ENCODE data around the gene CDHR1. TPM values are rescaled to one million over a fixed set of nuclear protein-coding genes. Genes with fewer than 3 reads are reported as not detected.

Gene CDHR1
- total RNA-seq, 1 experiment from 2014 or later: 5.0 TPM

DNA sequence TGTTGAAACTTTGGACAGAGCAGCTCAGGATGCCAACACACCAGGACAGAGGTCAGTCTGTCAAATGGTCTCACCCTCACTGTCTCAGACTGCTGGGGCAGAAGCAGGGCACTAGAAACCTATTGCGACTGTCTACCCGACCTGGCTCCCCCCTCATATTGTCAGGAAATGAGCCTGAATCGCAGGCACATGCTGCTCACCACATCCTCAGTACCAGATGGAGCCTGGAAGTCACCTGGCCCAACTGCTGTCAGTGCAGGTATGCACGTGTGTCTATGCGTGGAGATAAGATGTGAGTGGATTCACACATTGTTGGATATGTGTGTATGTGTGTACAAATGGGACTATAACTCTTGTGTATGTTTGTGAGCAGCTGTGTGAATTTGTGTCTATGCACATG lies 3.2 kb upstream of the CDHR1 start:
- POLR2A ChIA-PET: no interaction called here
- DNase-seq (ENCODE audit: low spot score) (no peak), ATAC-seq (no peak)
- H3K27me3 Mint-ChIP-seq (ENCODE audit: low read depth): peaks cover 41% of the 10 kb centered on the region
- TF ChIP-seq CREM (CRISPR knock-in tag; IDR thresholded peaks at IDR 0.05) (no peak), HMGA2 (CRISPR knock-in tag; IDR thresholded peaks at IDR 0.05) (no peak), ELF4 (CRISPR knock-in tag; IDR thresholded peaks at IDR 0.05; ENCODE audit: low read depth) (no peak), RELA (CRISPR knock-in tag; IDR thresholded peaks at IDR 0.05; ENCODE audit: borderline replicate concordance) (no peak)
- TF ChIP-seq, protein P1, sequence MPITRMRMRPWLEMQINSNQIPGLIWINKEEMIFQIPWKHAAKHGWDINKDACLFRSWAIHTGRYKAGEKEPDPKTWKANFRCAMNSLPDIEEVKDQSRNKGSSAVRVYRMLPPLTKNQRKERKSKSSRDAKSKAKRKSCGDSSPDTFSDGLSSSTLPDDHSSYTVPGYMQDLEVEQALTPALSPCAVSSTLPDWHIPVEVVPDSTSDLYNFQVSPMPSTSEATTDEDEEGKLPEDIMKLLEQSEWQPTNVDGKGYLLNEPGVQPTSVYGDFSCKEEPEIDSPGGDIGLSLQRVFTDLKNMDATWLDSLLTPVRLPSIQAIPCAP (CRISPR knock-in tag; IDR thresholded peaks at IDR 0.05): no peak
- H3K27ac Mint-ChIP-seq: no peak overlapping the region
- H3K36me3 Mint-ChIP-seq: no peaks in the 10 kb centered on the region
- CTCF ChIA-PET: interaction anchor here (1.3 kb wide), 1 partner anchor 43 kb away, joined by 5 read pairs; no protein-coding TSS in a partner anchor
- H3K4me3 Mint-ChIP-seq: no peak overlapping the region
- H3K9me3 Mint-ChIP-seq: no peaks in the 10 kb centered on the region
- peaks cover 8% of the 10 kb centered on the region; the same call in 1 of the 2 replicates for H3K4me1 Mint-ChIP-seq

DNA sequence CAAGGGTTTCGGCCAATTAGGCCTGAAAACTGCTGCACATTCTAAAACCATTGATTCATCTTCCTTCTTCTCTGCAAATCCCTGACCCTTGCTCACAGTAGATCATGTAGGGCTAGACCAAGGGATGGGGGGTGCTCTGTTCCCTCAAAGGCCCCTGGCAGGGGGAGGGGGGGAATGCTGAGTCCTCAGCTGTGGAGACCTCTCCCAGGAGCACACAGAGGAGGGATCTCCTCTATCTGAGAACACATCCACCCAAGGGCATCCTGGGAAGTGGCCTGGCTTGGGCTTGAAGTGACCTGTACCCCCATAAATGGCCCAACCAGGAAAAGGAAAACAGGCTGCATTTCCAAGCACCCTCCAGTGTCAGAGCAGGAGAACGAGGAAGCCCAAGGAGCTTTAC lies 1.0 kb upstream of the CDHR1 start:
- peaks cover 53% of the 10 kb centered on the region for H3K27me3 Mint-ChIP-seq (ENCODE audit: low read depth)
- ATAC-seq (no peak), DNase-seq (ENCODE audit: low spot score) (no peak)
- CTCF ChIA-PET: interaction anchor here (1.6 to 3.1 kb wide), 3 partner anchors 44 to 64 kb away, joined by 5 to 19 read pairs (median 10); no protein-coding TSS in a partner anchor
- H3K4me1 Mint-ChIP-seq: peaks cover 9% of the 10 kb centered on the region; the same call in 1 of the 2 replicates
- no peak overlapping the region for H3K27ac Mint-ChIP-seq
- H3K36me3 Mint-ChIP-seq: no peaks in the 10 kb centered on the region
- no peaks in the 10 kb centered on the region for H3K9me3 Mint-ChIP-seq
- POLR2A ChIA-PET: interaction anchor here (0.6 kb wide), 1 partner anchor 36 kb away, joined by 3 read pairs; no protein-coding TSS in a partner anchor
- H3K4me3 Mint-ChIP-seq: no peak overlapping the region
- TF ChIP-seq, protein P2, sequence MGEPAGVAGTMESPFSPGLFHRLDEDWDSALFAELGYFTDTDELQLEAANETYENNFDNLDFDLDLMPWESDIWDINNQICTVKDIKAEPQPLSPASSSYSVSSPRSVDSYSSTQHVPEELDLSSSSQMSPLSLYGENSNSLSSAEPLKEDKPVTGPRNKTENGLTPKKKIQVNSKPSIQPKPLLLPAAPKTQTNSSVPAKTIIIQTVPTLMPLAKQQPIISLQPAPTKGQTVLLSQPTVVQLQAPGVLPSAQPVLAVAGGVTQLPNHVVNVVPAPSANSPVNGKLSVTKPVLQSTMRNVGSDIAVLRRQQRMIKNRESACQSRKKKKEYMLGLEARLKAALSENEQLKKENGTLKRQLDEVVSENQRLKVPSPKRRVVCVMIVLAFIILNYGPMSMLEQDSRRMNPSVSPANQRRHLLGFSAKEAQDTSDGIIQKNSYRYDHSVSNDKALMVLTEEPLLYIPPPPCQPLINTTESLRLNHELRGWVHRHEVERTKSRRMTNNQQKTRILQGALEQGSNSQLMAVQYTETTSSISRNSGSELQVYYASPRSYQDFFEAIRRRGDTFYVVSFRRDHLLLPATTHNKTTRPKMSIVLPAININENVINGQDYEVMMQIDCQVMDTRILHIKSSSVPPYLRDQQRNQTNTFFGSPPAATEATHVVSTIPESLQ (CRISPR knock-in tag; IDR thresholded peaks at IDR 0.05): no peak
- no peak for TF ChIP-seq GTF2I (CRISPR knock-in tag; conservative IDR thresholded peaks at IDR 0.05)
- TF ChIP-seq, protein P3, sequence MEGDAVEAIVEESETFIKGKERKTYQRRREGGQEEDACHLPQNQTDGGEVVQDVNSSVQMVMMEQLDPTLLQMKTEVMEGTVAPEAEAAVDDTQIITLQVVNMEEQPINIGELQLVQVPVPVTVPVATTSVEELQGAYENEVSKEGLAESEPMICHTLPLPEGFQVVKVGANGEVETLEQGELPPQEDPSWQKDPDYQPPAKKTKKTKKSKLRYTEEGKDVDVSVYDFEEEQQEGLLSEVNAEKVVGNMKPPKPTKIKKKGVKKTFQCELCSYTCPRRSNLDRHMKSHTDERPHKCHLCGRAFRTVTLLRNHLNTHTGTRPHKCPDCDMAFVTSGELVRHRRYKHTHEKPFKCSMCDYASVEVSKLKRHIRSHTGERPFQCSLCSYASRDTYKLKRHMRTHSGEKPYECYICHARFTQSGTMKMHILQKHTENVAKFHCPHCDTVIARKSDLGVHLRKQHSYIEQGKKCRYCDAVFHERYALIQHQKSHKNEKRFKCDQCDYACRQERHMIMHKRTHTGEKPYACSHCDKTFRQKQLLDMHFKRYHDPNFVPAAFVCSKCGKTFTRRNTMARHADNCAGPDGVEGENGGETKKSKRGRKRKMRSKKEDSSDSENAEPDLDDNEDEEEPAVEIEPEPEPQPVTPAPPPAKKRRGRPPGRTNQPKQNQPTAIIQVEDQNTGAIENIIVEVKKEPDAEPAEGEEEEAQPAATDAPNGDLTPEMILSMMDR (IDR thresholded peaks at IDR 0.05): no peak
- TF ChIP-seq, protein P4, sequence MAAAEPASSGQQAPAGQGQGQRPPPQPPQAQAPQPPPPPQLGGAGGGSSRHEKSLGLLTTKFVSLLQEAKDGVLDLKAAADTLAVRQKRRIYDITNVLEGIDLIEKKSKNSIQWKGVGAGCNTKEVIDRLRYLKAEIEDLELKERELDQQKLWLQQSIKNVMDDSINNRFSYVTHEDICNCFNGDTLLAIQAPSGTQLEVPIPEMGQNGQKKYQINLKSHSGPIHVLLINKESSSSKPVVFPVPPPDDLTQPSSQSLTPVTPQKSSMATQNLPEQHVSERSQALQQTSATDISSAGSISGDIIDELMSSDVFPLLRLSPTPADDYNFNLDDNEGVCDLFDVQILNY (CRISPR knock-in tag; IDR thresholded peaks at IDR 0.05): no peak
- TF ChIP-seq, protein P5, sequence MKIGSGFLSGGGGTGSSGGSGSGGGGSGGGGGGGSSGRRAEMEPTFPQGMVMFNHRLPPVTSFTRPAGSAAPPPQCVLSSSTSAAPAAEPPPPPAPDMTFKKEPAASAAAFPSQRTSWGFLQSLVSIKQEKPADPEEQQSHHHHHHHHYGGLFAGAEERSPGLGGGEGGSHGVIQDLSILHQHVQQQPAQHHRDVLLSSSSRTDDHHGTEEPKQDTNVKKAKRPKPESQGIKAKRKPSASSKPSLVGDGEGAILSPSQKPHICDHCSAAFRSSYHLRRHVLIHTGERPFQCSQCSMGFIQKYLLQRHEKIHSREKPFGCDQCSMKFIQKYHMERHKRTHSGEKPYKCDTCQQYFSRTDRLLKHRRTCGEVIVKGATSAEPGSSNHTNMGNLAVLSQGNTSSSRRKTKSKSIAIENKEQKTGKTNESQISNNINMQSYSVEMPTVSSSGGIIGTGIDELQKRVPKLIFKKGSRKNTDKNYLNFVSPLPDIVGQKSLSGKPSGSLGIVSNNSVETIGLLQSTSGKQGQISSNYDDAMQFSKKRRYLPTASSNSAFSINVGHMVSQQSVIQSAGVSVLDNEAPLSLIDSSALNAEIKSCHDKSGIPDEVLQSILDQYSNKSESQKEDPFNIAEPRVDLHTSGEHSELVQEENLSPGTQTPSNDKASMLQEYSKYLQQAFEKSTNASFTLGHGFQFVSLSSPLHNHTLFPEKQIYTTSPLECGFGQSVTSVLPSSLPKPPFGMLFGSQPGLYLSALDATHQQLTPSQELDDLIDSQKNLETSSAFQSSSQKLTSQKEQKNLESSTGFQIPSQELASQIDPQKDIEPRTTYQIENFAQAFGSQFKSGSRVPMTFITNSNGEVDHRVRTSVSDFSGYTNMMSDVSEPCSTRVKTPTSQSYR (CRISPR knock-in tag; IDR thresholded peaks at IDR 0.05): no peak
- TF ChIP-seq, protein P6, sequence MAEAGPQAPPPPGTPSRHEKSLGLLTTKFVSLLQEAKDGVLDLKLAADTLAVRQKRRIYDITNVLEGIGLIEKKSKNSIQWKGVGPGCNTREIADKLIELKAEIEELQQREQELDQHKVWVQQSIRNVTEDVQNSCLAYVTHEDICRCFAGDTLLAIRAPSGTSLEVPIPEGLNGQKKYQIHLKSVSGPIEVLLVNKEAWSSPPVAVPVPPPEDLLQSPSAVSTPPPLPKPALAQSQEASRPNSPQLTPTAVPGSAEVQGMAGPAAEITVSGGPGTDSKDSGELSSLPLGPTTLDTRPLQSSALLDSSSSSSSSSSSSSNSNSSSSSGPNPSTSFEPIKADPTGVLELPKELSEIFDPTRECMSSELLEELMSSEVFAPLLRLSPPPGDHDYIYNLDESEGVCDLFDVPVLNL (CRISPR knock-in tag; IDR thresholded peaks at IDR 0.05; ENCODE audit: borderline replicate concordance, low read depth): no peak
- TF ChIP-seq ZNF263 (CRISPR knock-in tag; IDR thresholded peaks at IDR 0.05; ENCODE audit: low read depth): no peak
- no peak for TF ChIP-seq ZBTB21 (CRISPR knock-in tag; IDR thresholded peaks at IDR 0.05; ENCODE audit: borderline replicate concordance)
- TF ChIP-seq TEAD1 (CRISPR knock-in tag; IDR thresholded peaks at IDR 0.05): no peak
- TF ChIP-seq, protein P7, sequence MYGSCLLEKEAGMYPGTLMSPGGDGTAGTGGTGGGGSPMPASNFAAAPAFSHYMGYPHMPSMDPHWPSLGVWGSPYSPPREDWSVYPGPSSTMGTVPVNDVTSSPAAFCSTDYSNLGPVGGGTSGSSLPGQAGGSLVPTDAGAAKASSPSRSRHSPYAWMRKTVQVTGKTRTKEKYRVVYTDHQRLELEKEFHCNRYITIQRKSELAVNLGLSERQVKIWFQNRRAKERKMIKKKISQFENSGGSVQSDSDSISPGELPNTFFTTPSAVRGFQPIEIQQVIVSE (CRISPR knock-in tag; IDR thresholded peaks at IDR 0.05; ENCODE audit: borderline replicate concordance): no peak
- TF ChIP-seq, protein P8, sequence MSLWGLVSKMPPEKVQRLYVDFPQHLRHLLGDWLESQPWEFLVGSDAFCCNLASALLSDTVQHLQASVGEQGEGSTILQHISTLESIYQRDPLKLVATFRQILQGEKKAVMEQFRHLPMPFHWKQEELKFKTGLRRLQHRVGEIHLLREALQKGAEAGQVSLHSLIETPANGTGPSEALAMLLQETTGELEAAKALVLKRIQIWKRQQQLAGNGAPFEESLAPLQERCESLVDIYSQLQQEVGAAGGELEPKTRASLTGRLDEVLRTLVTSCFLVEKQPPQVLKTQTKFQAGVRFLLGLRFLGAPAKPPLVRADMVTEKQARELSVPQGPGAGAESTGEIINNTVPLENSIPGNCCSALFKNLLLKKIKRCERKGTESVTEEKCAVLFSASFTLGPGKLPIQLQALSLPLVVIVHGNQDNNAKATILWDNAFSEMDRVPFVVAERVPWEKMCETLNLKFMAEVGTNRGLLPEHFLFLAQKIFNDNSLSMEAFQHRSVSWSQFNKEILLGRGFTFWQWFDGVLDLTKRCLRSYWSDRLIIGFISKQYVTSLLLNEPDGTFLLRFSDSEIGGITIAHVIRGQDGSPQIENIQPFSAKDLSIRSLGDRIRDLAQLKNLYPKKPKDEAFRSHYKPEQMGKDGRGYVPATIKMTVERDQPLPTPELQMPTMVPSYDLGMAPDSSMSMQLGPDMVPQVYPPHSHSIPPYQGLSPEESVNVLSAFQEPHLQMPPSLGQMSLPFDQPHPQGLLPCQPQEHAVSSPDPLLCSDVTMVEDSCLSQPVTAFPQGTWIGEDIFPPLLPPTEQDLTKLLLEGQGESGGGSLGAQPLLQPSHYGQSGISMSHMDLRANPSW (CRISPR knock-in tag; conservative IDR thresholded peaks at IDR 0.05; ENCODE audit: low read depth): no peak
- TF ChIP-seq, protein P9, sequence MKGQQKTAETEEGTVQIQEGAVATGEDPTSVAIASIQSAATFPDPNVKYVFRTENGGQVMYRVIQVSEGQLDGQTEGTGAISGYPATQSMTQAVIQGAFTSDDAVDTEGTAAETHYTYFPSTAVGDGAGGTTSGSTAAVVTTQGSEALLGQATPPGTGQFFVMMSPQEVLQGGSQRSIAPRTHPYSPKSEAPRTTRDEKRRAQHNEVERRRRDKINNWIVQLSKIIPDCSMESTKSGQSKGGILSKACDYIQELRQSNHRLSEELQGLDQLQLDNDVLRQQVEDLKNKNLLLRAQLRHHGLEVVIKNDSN (CRISPR knock-in tag; IDR thresholded peaks at IDR 0.05): no peak
- TF ChIP-seq NFE2L1 (CRISPR knock-in tag; IDR thresholded peaks at IDR 0.05): no peak
- TF ChIP-seq, protein P10, sequence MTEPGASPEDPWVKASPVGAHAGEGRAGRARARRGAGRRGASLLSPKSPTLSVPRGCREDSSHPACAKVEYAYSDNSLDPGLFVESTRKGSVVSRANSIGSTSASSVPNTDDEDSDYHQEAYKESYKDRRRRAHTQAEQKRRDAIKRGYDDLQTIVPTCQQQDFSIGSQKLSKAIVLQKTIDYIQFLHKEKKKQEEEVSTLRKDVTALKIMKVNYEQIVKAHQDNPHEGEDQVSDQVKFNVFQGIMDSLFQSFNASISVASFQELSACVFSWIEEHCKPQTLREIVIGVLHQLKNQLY (CRISPR knock-in tag; IDR thresholded peaks at IDR 0.05): no peak
- no peak for TF ChIP-seq ZNF121 (CRISPR knock-in tag; IDR thresholded peaks at IDR 0.05)

Measured in WTC11 (cell line).